Measurements from ENCODE around the gene CCP110.

DNA sequence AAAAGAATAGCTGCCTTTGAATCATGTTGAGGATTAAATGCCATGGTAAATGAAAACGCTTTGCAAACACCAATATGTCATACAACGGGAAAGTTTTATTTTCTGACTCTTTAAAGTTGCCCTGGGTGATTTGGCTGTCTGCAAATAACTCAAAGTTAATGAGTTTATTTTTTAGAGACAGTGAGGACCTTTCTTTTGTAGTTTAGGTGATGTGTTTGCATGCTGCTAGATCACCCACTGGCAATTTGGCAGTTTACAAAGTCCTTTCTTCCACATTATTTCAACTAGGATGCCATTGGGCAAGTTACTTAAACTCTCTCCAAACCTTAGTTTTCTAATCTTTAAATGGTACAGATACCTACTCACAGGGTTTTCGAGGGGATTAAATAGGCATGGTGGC is 39.6 kb upstream of the CCP110 start:
- TF ChIP-seq CTCF (IDR thresholded peaks at IDR 0.05) (no peak), POLR2A (IDR thresholded peaks at IDR 0.05) (no peak)
